ENCODE measurements around the gene LSAMP. TPM values are rescaled to one million over a fixed set of nuclear protein-coding genes. Genes with fewer than 3 reads are reported as not detected.

Gene LSAMP
- total and polyA plus RNA-seq, 2 of the 13 experiments (the other 11 are each of a cell fraction or from before 2014, with no cell fraction given), result not detected

DNA sequence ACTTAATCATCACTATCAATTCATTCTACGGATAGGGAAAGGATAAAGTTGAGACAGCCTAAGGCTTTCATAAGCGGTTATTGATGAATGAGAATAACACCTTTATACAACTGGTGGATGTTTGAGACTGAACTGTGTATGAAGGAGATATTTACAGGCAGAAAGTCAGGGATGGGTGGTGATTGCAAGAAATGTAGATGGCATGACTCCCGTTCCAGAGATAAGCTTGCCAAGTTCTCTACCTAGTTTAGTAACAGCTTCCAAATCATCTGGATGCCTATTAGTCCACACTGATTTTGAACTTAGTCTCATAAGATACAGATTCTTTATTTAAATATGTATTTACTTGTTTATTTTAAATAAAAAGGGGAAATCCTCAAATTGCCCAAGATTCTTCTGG, 463.2 kb downstream of the LSAMP start:
- WGBS (ENCODE audit: low lambda C conversion rate), result 38% methylated on average over 3 of the region's 3 CpGs
- Histone ChIP-seq H4K20me1 (ENCODE audit: insufficient read depth, low read length) (no peaks in the 10 kb centered on the region), H3K27ac (ENCODE audit: extremely low read length, insufficient read depth, low read length) (no peak overlapping the region), H2AFZ (ENCODE audit: low read length) (no peak overlapping the region), H3K4me3 (replicated peaks in 1 of 3; ENCODE audit: insufficient read depth in 1 of 3, low read depth in 2 of 3, low read length in 3 of 3) (no peak overlapping the region), H3K9ac (ENCODE audit: insufficient read depth, low read depth, low read length) (no peak overlapping the region), H3K36me3 (replicated peaks in 1 of 2; ENCODE audit: control insufficient read depth in 1 of 2, insufficient read depth in 2 of 2, low read length in 2 of 2) (no peaks in the 10 kb centered on the region), H3K4me1 (ENCODE audit: insufficient read depth, low read length) (no peaks in the 10 kb centered on the region), H3K27me3 (ENCODE audit: control insufficient read depth in 1 of 2, insufficient read depth in 2 of 2, low read length in 2 of 2) (no peaks in the 10 kb centered on the region), H3K9me3 (ENCODE audit: low read length) (no peaks in the 10 kb centered on the region), H3K4me2 (ENCODE audit: low read depth, low read length) (no peak overlapping the region), H3K79me2 (ENCODE audit: insufficient read depth, low read length) (no peaks in the 10 kb centered on the region)
- ChIA-PET POLR2A (no interaction called here), CTCF (ENCODE audit: low intra/inter-chr PET ratio, low total read pairs) (no interaction called here)
- BruUV-seq (replicated peaks), result no TSS peak
- ATAC-seq, result no peak
- FAIRE-seq, result no peak
- in situ Hi-C loops (cut with HindIII; ENCODE audit: extremely low pct_ligation_motif_present, low pct_unique_long_range_greater_than_20kb) (no loop called here), intact Hi-C loops (cut with micrococcal nuclease; ENCODE audit: unreplicated experiment) (no loop called here)
- no peak for DNase-seq (ENCODE audit: low spot score)
- TF ChIP-seq, protein P1, sequence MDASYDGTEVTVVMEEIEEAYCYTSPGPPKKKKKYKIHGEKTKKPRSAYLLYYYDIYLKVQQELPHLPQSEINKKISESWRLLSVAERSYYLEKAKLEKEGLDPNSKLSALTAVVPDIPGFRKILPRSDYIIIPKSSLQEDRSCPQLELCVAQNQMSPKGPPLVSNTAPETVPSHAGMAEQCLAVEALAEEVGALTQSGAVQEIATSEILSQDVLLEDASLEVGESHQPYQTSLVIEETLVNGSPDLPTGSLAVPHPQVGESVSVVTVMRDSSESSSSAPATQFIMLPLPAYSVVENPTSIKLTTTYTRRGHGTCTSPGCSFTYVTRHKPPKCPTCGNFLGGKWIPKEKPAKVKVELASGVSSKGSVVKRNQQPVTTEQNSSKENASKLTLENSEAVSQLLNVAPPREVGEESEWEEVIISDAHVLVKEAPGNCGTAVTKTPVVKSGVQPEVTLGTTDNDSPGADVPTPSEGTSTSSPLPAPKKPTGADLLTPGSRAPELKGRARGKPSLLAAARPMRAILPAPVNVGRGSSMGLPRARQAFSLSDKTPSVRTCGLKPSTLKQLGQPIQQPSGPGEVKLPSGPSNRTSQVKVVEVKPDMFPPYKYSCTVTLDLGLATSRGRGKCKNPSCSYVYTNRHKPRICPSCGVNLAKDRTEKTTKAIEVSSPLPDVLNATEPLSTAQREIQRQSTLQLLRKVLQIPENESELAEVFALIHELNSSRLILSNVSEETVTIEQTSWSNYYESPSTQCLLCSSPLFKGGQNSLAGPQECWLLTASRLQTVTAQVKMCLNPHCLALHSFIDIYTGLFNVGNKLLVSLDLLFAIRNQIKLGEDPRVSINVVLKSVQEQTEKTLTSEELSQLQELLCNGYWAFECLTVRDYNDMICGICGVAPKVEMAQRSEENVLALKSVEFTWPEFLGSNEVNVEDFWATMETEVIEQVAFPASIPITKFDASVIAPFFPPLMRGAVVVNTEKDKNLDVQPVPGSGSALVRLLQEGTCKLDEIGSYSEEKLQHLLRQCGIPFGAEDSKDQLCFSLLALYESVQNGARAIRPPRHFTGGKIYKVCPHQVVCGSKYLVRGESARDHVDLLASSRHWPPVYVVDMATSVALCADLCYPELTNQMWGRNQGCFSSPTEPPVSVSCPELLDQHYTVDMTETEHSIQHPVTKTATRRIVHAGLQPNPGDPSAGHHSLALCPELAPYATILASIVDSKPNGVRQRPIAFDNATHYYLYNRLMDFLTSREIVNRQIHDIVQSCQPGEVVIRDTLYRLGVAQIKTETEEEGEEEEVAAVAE (CRISPR knock-in tag; IDR thresholded peaks at IDR 0.05; ENCODE audit: borderline replicate concordance), result no peak
- no peak for TF ChIP-seq ZNF597 (CRISPR knock-in tag; IDR thresholded peaks at IDR 0.05)
- TF ChIP-seq, protein P2, sequence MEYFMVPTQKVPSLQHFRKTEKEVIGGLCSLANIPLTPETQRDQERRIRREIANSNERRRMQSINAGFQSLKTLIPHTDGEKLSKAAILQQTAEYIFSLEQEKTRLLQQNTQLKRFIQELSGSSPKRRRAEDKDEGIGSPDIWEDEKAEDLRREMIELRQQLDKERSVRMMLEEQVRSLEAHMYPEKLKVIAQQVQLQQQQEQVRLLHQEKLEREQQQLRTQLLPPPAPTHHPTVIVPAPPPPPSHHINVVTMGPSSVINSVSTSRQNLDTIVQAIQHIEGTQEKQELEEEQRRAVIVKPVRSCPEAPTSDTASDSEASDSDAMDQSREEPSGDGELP (IDR thresholded peaks at IDR 0.05; ENCODE audit: borderline replicate concordance, low read depth), result no peak
- TF ChIP-seq ASH2L (IDR thresholded peaks at IDR 0.05; ENCODE audit: insufficient read length, low read depth, low read length), result no peak
- TF ChIP-seq, protein P3, sequence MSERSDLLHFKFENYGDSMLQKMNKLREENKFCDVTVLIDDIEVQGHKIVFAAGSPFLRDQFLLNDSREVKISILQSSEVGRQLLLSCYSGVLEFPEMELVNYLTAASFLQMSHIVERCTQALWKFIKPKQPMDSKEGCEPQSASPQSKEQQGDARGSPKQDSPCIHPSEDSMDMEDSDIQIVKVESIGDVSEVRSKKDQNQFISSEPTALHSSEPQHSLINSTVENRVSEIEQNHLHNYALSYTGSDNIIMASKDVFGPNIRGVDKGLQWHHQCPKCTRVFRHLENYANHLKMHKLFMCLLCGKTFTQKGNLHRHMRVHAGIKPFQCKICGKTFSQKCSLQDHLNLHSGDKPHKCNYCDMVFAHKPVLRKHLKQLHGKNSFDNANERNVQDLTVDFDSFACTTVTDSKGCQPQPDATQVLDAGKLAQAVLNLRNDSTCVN (CRISPR knock-in tag; IDR thresholded peaks at IDR 0.05; ENCODE audit: borderline replicate concordance), result no peak
- TF ChIP-seq ZEB1 (IDR thresholded peaks at IDR 0.05; ENCODE audit: insufficient replicate concordance, low read depth), result no peak
- TF ChIP-seq FOXC1 (CRISPR knock-in tag; IDR thresholded peaks at IDR 0.05; ENCODE audit: borderline replicate concordance), result no peak
- TF ChIP-seq, protein P4, sequence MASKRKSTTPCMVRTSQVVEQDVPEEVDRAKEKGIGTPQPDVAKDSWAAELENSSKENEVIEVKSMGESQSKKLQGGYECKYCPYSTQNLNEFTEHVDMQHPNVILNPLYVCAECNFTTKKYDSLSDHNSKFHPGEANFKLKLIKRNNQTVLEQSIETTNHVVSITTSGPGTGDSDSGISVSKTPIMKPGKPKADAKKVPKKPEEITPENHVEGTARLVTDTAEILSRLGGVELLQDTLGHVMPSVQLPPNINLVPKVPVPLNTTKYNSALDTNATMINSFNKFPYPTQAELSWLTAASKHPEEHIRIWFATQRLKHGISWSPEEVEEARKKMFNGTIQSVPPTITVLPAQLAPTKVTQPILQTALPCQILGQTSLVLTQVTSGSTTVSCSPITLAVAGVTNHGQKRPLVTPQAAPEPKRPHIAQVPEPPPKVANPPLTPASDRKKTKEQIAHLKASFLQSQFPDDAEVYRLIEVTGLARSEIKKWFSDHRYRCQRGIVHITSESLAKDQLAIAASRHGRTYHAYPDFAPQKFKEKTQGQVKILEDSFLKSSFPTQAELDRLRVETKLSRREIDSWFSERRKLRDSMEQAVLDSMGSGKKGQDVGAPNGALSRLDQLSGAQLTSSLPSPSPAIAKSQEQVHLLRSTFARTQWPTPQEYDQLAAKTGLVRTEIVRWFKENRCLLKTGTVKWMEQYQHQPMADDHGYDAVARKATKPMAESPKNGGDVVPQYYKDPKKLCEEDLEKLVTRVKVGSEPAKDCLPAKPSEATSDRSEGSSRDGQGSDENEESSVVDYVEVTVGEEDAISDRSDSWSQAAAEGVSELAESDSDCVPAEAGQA (IDR thresholded peaks at IDR 0.05; ENCODE audit: low read depth), result no peak
- TF ChIP-seq, protein P4 (CRISPR knock-in tag; IDR thresholded peaks at IDR 0.05; ENCODE audit: borderline replicate concordance), result no peak

Measured in HepG2 (cell line).